ENCODE results near the gene SEC16B. TPM values are rescaled to one million over a fixed set of nuclear protein-coding genes. Genes with fewer than 3 reads are reported as not detected.

SEC16B gene
- total RNA-seq, 1 donor from 2014 or later = 9.6 TPM

DNA sequence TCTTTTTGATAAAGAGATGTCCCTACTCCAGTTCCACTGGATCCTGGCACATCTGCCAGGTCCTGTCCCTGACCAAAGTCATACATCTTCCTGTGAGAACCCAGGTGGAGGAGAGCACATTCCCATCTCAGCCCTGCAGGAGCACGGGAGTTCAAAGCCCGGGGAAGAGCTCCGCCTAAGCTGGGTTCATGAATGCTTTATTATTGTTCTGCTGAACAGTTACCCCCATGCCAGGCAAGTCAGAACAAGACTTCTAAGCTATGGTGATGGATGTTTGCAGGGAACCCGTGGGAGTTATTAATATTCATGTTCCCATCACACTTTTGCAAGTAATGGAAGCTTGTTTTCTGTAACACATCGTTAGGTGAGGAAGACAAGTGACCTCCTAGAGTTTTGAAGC is 62.9 kb downstream of the SEC16B start:
- no peak for DNase-seq

DNA sequence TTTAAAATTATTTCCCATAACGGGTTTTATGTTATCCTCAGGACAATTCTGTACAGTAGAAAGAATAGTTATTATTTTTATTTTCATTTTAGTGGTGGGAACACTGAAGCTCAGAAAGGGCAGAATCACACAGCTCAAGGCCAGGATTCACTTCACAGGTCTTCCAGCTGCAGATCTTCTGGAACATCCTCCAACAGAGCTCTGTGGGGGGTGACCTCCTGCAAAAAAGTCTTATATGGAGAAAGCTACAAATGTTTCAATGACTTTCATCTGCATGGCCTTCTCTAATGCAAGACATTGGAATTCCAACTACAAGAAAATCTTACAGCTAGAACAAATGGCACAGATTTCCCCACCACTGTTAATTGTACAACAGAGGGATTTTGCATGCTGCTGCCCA is 64.2 kb downstream of the SEC16B start:
- no peak for DNase-seq

- no peak for DNase-seq
Measured at GRCh38 chr1:177902266-177902665, 67.6 kb downstream of the SEC16B start.

- DNase-seq = no peak
Measured at GRCh38 chr1:177897998-177898654, 71.7 kb downstream of the SEC16B start.

- no peak for DNase-seq
Measured at GRCh38 chr1:177897281-177897997, 72.4 kb downstream of the SEC16B start.

Small RNA genes within 50 kb of the gene (small RNA-seq; reads per million reads assigned to genes)
- gene AL359075.1 (ENCODE audit: low replicate concordance) = not detected

Other genes starting within 250 kb of the SEC16B start
- gene RASAL2, start 124.0 kb upstream of the SEC16B start, total RNA-seq = 15.9 TPM